Fibroblast of lung (primary cell): ENCODE data around the gene PNPLA8. TPM values are rescaled to one million over a fixed set of nuclear protein-coding genes. Genes with fewer than 3 reads are reported as not detected.

Experiments used
- DNase-seq, 2 donors: peaks; one replicate each; pipeline versions ENCODE4 v3.0.0 to v3.0.0-alpha.2; 2010; ENCODE audit warnings: low read depth in 2 of 2
- H2AFZ ChIP-seq: 2 replicates; pipeline ENCODE4 v1.5.1; 2012; ENCODE audit warnings: low read length, control low read depth, inconsistent platforms
- H3K27ac ChIP-seq: 2 replicates; pipeline ENCODE4 v1.5.1; 2011; ENCODE audit warnings: low read length, control low read depth; ENCODE audit not compliant: insufficient read depth
- H3K27me3 ChIP-seq: 2 replicates; pipeline ENCODE4 v1.5.1; 2011; ENCODE audit warnings: mild to moderate bottlenecking, low read length; ENCODE audit not compliant: control insufficient read depth, insufficient read depth
- H3K36me3 ChIP-seq: 2 replicates; pipeline ENCODE4 v1.5.1; 2011; ENCODE audit warnings: low read length; ENCODE audit not compliant: control insufficient read depth, insufficient read depth
- H3K4me1 ChIP-seq: 2 replicates; pipeline ENCODE4 v1.5.1; 2011; ENCODE audit warnings: low read length; ENCODE audit not compliant: control insufficient read depth, insufficient read depth; ENCODE audit errors: extremely low read depth
- H3K4me2 ChIP-seq: 2 replicates; pipeline ENCODE4 v1.5.1; 2011; ENCODE audit warnings: low read length, control low read depth; ENCODE audit not compliant: insufficient read depth; ENCODE audit errors: extremely low read depth
- H3K4me3 ChIP-seq, 4 experiments: fragments of 200-600 bp in 1 of 4; sonication (generic) in 1 of 4; replicated peaks in 1 of 4; 2 replicates each; pipeline ENCODE4 v1.5.1; 2011 to 2016; ENCODE audit warnings: low read length in 4 of 4, low read depth in 3 of 4, mild to moderate bottlenecking in 3 of 4, control low read depth in 2 of 4, inconsistent platforms in 1 of 4, mixed read lengths in 1 of 4; ENCODE audit not compliant: insufficient read depth in 1 of 4; ENCODE audit errors: control extremely low read depth in 1 of 4
- H3K79me2 ChIP-seq: 2 replicates; pipeline ENCODE4 v1.5.1; 2012; ENCODE audit warnings: mild to moderate bottlenecking, low read length, inconsistent platforms; ENCODE audit not compliant: control insufficient read depth, insufficient read depth
- H3K9ac ChIP-seq: 2 replicates; pipeline ENCODE4 v1.5.1; 2011; ENCODE audit warnings: mild to moderate bottlenecking, low read length, control low read depth; ENCODE audit not compliant: insufficient read depth
- H3K9me3 ChIP-seq: 2 replicates; pipeline ENCODE4 v1.5.1; 2012; ENCODE audit warnings: low read depth, low read length; ENCODE audit not compliant: control insufficient read depth, insufficient read depth
- H4K20me1 ChIP-seq: 2 replicates; pipeline ENCODE4 v1.5.1; 2011; ENCODE audit warnings: low read length; ENCODE audit not compliant: control insufficient read depth, insufficient read depth; ENCODE audit errors: extremely low read depth
- CTCF ChIP-seq, 2 donors: IDR thresholded peaks in 1 of 2; conservative IDR thresholded peaks in 1 of 2; 1 replicate in 1 of 2; 2 replicates in 1 of 2; pipeline ENCODE4 v1.5.1; 2011 to 2012; ENCODE audit warnings: low read length in 2 of 2, control low read depth in 1 of 2, inconsistent platforms in 1 of 2, low read depth in 1 of 2, mild to moderate bottlenecking in 1 of 2
- EZH2 ChIP-seq: IDR thresholded peaks from 2 replicates; pipeline ENCODE4 v1.5.1; 2012; ENCODE audit warnings: low read length, control low read depth, mild to moderate bottlenecking; ENCODE audit errors: missing control alignments
- polyA plus RNA-seq, 2 donors: library from polyadenylated mRNA; depleted of rRNA in 1 of 2; stranded (reverse) in 1 of 2; unstranded in 1 of 2; fragments of >200 nt; gene quantifications; 2 replicates each; pipeline ENCODE4 v1.2.1, GENCODE V29; 2011 to 2012; ENCODE audit warnings: missing spikeins in 1 of 2
- total RNA-seq: library from RNA; depleted of rRNA; stranded (reverse); fragments of >200 nt; gene quantifications from 2 replicates; pipeline ENCODE4 v1.2.1, GENCODE V29; 2014

PNPLA8 gene
- total and polyA plus RNA-seq, 2 donors (not counting 1 experiment from before 2014, with no cell fraction given): 27.9 to 36.7 TPM

- H3K4me2 ChIP-seq: no peak overlapping the region
Observed at GRCh38 chr7:108561047-108561619, 35.2 kb upstream of the PNPLA8 start.

DNA sequence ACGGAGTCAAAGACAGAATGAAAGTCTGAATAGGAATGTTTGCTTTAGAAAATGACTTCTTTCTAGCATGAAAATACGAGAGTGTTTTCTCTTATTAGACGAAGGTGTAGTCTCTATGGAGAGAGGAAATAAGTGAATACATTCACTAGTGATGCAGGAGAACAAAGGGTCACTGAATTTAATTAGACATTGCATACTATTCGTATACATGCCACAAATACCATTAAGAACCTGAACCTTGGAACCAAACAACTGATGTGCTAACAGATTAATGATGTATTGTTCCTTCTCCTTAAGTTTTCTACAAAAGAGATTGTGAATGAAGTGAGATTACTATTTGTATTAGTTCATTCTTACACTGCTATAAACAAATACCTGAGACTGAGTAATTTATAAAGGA, 33.3 kb upstream of the PNPLA8 start:
- Histone ChIP-seq H3K27me3 (no peaks in the 10 kb centered on the region), H3K4me2 (no peak overlapping the region), H3K79me2 (no peaks in the 10 kb centered on the region), H3K27ac (no peak overlapping the region), H3K9me3 (no peaks in the 10 kb centered on the region), H2AFZ (no peak overlapping the region), H3K9ac (no peak overlapping the region), H4K20me1 (no peaks in the 10 kb centered on the region), H3K36me3 (no peaks in the 10 kb centered on the region), H3K4me1 (no peaks in the 10 kb centered on the region), H3K4me3 (no peak overlapping the region)
- TF ChIP-seq EZH2 (no peak), CTCF (conservative IDR thresholded peaks at IDR 0.05 in 1 of 2, IDR thresholded peaks at IDR 0.05 in 1 of 2; ENCODE audit: low read depth in 1 of 2, low read length in 2 of 2) (no peak)
- no peak for DNase-seq

More at GRCh38 chr7:108561047-108561619, 35.2 kb upstream of the PNPLA8 start:
- H3K27me3 ChIP-seq: no peaks in the 10 kb centered on the region
- H3K4me1 ChIP-seq: no peaks in the 10 kb centered on the region
- H3K79me2 ChIP-seq: peaks cover 1% of the 10 kb centered on the region
- H4K20me1 ChIP-seq: no peaks in the 10 kb centered on the region
- TF ChIP-seq EZH2: no peak
- H3K4me3 ChIP-seq: no peak overlapping the region
- no peak overlapping the region for H3K9ac ChIP-seq
- H3K36me3 ChIP-seq: no peaks in the 10 kb centered on the region
- DNase-seq: peak; percentile 7 to 32
- H3K27ac ChIP-seq: no peak overlapping the region
- no peaks in the 10 kb centered on the region for H3K9me3 ChIP-seq
- no peak overlapping the region for H2AFZ ChIP-seq

GRCh38 chr7:108557617-108558016, 31.7 kb upstream of the PNPLA8 start:
- Histone ChIP-seq H3K79me2 (no peaks in the 10 kb centered on the region), H4K20me1 (no peaks in the 10 kb centered on the region), H3K4me2 (no peak overlapping the region), H3K4me1 (no peaks in the 10 kb centered on the region), H3K27ac (no peak overlapping the region), H3K9me3 (no peaks in the 10 kb centered on the region), H3K4me3 (no peak overlapping the region), H2AFZ (no peak overlapping the region), H3K9ac (no peak overlapping the region), H3K27me3 (no peaks in the 10 kb centered on the region), H3K36me3 (no peaks in the 10 kb centered on the region)
- no peak for DNase-seq
- TF ChIP-seq EZH2: no peak
- TF ChIP-seq CTCF (conservative IDR thresholded peaks at IDR 0.05 in 1 of 2, IDR thresholded peaks at IDR 0.05 in 1 of 2; ENCODE audit: low read depth in 1 of 2, low read length in 2 of 2): no peak
